Peyer's patch (tissue), 4 donors: ENCODE data around the gene HS2ST1.

ENCODE experiments used
- POLR2A ChIP-seq, 2 donors: fragments of 450-650 bp; IDR thresholded peaks; one replicate each; pipeline ENCODE4 v1.5.1; 2017; ENCODE audit warnings: antibody characterized with exemption in 2 of 2, mild to moderate bottlenecking in 2 of 2, moderate library complexity in 2 of 2
- TF ChIP-seq, protein P1 (sequence below), 6 experiments: fragments of 450-650 bp in 4 of 6; fragments of 200-600 bp in 2 of 6; sonication (generic) in 1 of 6; IDR thresholded peaks; one replicate each; pipeline ENCODE4 v1.5.1; 2017 to 2019; ENCODE audit warnings: antibody characterized with exemption in 6 of 6, mild to moderate bottlenecking in 3 of 6, moderate library complexity in 1 of 6

- TF ChIP-seq, protein P1, sequence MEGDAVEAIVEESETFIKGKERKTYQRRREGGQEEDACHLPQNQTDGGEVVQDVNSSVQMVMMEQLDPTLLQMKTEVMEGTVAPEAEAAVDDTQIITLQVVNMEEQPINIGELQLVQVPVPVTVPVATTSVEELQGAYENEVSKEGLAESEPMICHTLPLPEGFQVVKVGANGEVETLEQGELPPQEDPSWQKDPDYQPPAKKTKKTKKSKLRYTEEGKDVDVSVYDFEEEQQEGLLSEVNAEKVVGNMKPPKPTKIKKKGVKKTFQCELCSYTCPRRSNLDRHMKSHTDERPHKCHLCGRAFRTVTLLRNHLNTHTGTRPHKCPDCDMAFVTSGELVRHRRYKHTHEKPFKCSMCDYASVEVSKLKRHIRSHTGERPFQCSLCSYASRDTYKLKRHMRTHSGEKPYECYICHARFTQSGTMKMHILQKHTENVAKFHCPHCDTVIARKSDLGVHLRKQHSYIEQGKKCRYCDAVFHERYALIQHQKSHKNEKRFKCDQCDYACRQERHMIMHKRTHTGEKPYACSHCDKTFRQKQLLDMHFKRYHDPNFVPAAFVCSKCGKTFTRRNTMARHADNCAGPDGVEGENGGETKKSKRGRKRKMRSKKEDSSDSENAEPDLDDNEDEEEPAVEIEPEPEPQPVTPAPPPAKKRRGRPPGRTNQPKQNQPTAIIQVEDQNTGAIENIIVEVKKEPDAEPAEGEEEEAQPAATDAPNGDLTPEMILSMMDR (IDR thresholded peaks at IDR 0.05) = no peak
- no peak for TF ChIP-seq POLR2A (IDR thresholded peaks at IDR 0.05)
Observed at GRCh38 chr1:86992861-86993260, 78.4 kb downstream of the HS2ST1 start.
